ENCODE data around the gene VSX1.

VSX1 gene

GRCh38 chr20:25081730-25082497, at the start of gene VSX1:
TSS of gene VSX1 (minus strand) at chr20:25082141. CDS start at chr20:25082096, 45 bp downstream.
- FAIRE-seq: no peak

- no peak for FAIRE-seq
These were observed 48.0 kb upstream of the VSX1 start for GRCh38 chr20:25129908-25130307.

GRCh38 chr20:25129428-25129827, 47.5 kb upstream of the VSX1 start:
- no peak for FAIRE-seq

- no peak for FAIRE-seq
These were observed 46.7 kb upstream of the VSX1 start for GRCh38 chr20:25128649-25129048.

- FAIRE-seq: no peak
These were observed 46.0 kb upstream of the VSX1 start for GRCh38 chr20:25127761-25128537.

- FAIRE-seq: no peak
These were observed 44.5 kb upstream of the VSX1 start for GRCh38 chr20:25126204-25127029.

- FAIRE-seq: no peak
These were observed 43.7 kb upstream of the VSX1 start for GRCh38 chr20:25125636-25126035.

- no peak for FAIRE-seq
These were observed 39.0 kb upstream of the VSX1 start for GRCh38 chr20:25120920-25121319.

GRCh38 chr20:25120457-25120856, 38.5 kb upstream of the VSX1 start:
- FAIRE-seq: no peak

- no peak for FAIRE-seq
These were observed 36.6 kb upstream of the VSX1 start for GRCh38 chr20:25118529-25118928.

GRCh38 chr20:25117990-25118389, 36.0 kb upstream of the VSX1 start:
- FAIRE-seq: no peak

GRCh38 chr20:25116739-25117458, 35.0 kb upstream of the VSX1 start:
- no peak for FAIRE-seq

- FAIRE-seq: no peak
These were observed 21.6 kb upstream of the VSX1 start for GRCh38 chr20:25103526-25103925.

- FAIRE-seq: no peak
These were observed 19.0 kb upstream of the VSX1 start for GRCh38 chr20:25100914-25101313.

GRCh38 chr20:25099601-25100140, 17.7 kb upstream of the VSX1 start:
- FAIRE-seq: no peak

- no peak for FAIRE-seq
These were observed 15.6 kb upstream of the VSX1 start for GRCh38 chr20:25097498-25097897.

- FAIRE-seq: no peak
These were observed 8.8 kb upstream of the VSX1 start for GRCh38 chr20:25090492-25091429.

- FAIRE-seq: no peak
These were observed 7.7 kb upstream of the VSX1 start for GRCh38 chr20:25089662-25090061.

- no peak for FAIRE-seq
These were observed 7.2 kb upstream of the VSX1 start for GRCh38 chr20:25089096-25089495.

- FAIRE-seq: no peak
These were observed 6.3 kb upstream of the VSX1 start for GRCh38 chr20:25088267-25088666.
